ENCODE data around the gene MND1.

GRCh38 chr4:153335665-153336064, 8.8 kb upstream of the MND1 start:
- TF ChIP-seq, protein P1, sequence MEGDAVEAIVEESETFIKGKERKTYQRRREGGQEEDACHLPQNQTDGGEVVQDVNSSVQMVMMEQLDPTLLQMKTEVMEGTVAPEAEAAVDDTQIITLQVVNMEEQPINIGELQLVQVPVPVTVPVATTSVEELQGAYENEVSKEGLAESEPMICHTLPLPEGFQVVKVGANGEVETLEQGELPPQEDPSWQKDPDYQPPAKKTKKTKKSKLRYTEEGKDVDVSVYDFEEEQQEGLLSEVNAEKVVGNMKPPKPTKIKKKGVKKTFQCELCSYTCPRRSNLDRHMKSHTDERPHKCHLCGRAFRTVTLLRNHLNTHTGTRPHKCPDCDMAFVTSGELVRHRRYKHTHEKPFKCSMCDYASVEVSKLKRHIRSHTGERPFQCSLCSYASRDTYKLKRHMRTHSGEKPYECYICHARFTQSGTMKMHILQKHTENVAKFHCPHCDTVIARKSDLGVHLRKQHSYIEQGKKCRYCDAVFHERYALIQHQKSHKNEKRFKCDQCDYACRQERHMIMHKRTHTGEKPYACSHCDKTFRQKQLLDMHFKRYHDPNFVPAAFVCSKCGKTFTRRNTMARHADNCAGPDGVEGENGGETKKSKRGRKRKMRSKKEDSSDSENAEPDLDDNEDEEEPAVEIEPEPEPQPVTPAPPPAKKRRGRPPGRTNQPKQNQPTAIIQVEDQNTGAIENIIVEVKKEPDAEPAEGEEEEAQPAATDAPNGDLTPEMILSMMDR (IDR thresholded peaks at IDR 0.05) = no peak
- TF ChIP-seq POLR2A (IDR thresholded peaks at IDR 0.05) = no peak

Measured in right lobe of liver (tissue), 4 donors.